RWPE1 (cell line): ENCODE data around the gene SPPL2C.

Experiments
- CTCF ChIA-PET: fragments of 350-600 bp; sonication (Branson Sonifier 250); formaldehyde crosslinking; extraction: SDS; loops from one replicate; lab custom pipeline; 2021; lab: Yijun Ruan, JAX
- POLR2A ChIA-PET: fragments of 400-600 bp; formaldehyde crosslinking; extraction: SDS; loops from one replicate; lab custom pipeline; 2020; ENCODE audit warnings: antibody characterized with exemption; ENCODE audit not compliant: low non-redundant PET; lab: Yijun Ruan, JAX
- DNase-seq: peaks from one replicate; pipeline ENCODE4 v3.0.0; 2012; ENCODE audit warnings: low spot score
- H3K27ac ChIP-seq: fragments of 450-650 bp; 2 replicates; pipeline ENCODE4 v1.5.1; 2017
- CTCF ChIP-seq: fragments of 450-650 bp; conservative IDR thresholded peaks from 2 replicates; pipeline ENCODE4 v1.5.1; 2017; ENCODE audit warnings: low read depth, mild to moderate bottlenecking

Gene SPPL2C

GRCh38 chr17:45836047-45837044 is 8.3 kb upstream of the SPPL2C start:
- no peak for DNase-seq
- H3K27ac ChIP-seq, result no peak overlapping the region
- no peak for TF ChIP-seq CTCF
- ChIA-PET CTCF (interaction anchor here (0.6 to 1.8 kb wide), 2 partner anchors 24 to 196 kb away, joined by 3 to 9 read pairs; no protein-coding TSS in a partner anchor), POLR2A (interaction anchor here (0.5 kb wide), 1 partner anchor 45 kb away, joined by 5 read pairs; no protein-coding TSS in a partner anchor)

GRCh38 chr17:45837187-45837586 is 7.5 kb upstream of the SPPL2C start:
- CTCF ChIA-PET, result interaction anchor here (1.1 to 1.8 kb wide), 2 partner anchors 15 to 197 kb away, joined by 3 to 9 read pairs; no protein-coding TSS in a partner anchor
- H3K27ac ChIP-seq, result no peak overlapping the region
- TF ChIP-seq CTCF, result no peak
- DNase-seq, result no peak
- POLR2A ChIA-PET, result no interaction called here

- no peak for DNase-seq
- no peak for TF ChIP-seq CTCF
- ChIA-PET CTCF (interaction anchor here (0.6 to 1.1 kb wide), 2 partner anchors 14 to 664 kb away, joined by 3 read pairs; no protein-coding TSS in a partner anchor), POLR2A (no interaction called here)
- H3K27ac ChIP-seq, result no peak overlapping the region
These were observed 7.1 kb upstream of the SPPL2C start for GRCh38 chr17:45837603-45838002.

GRCh38 chr17:45838751-45839295 is 5.9 kb upstream of the SPPL2C start:
- no peak for DNase-seq
- TF ChIP-seq CTCF, result no peak
- CTCF ChIA-PET, result interaction anchor here (0.6 to 0.8 kb wide), 3 partner anchors 13 to 445 kb away, joined by 3 to 5 read pairs (median 3); no protein-coding TSS in a partner anchor
- POLR2A ChIA-PET, result no interaction called here
- H3K27ac ChIP-seq, result no peak overlapping the region

GRCh38 chr17:45839442-45839841 is 5.2 kb upstream of the SPPL2C start:
- ChIA-PET CTCF (no interaction called here), POLR2A (no interaction called here)
- DNase-seq, result no peak
- no peak for TF ChIP-seq CTCF
- H3K27ac ChIP-seq, result no peak overlapping the region

- TF ChIP-seq CTCF, result no peak
- H3K27ac ChIP-seq, result no peak overlapping the region
- CTCF ChIA-PET, result no interaction called here
- POLR2A ChIA-PET, result no interaction called here
- no peak for DNase-seq
These were observed 3.5 kb upstream of the SPPL2C start for GRCh38 chr17:45841186-45841585.
